ENCODE measurements around the gene KRT75. TPM values are rescaled to one million over a fixed set of nuclear protein-coding genes. Genes with fewer than 3 reads are reported as not detected.
"Not testable (repeated sequence)": the region's sequence is repeated elsewhere in the genome, so short reads cannot be mapped to it uniquely, and the experiment has no call there.

Gene KRT75
- total RNA-seq, 1 donor: not detected

DNA sequence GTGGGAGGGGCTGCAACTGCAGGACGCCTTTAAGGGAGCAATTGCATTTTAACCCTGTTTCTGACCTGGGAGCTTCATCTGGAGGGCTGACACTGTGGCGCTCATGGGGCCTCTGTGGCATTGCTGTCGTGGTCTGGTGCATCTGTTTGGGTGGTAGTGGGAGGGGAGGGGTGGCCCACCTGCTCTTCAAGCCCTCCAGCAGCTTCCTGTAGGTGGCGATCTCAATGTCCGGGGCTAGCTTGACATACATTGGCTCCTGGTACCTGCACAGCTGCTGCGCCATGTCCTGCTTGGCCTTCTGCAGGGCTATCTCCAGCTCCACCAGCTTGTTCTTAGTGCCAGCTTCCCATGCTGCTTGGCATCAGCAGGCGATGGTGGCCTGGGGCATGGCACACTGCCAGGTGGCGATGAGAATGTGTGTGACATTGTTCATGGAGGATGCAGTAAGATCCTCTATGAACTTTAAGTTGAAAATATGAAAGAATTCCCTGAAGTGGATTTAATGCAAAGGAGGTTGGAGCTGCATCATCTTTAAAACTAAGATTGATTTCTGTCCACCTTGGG lies 20.3 kb downstream of the KRT75 start:
- no peak for DNase-seq (ENCODE audit: low read depth)
- TF ChIP-seq, protein P1, sequence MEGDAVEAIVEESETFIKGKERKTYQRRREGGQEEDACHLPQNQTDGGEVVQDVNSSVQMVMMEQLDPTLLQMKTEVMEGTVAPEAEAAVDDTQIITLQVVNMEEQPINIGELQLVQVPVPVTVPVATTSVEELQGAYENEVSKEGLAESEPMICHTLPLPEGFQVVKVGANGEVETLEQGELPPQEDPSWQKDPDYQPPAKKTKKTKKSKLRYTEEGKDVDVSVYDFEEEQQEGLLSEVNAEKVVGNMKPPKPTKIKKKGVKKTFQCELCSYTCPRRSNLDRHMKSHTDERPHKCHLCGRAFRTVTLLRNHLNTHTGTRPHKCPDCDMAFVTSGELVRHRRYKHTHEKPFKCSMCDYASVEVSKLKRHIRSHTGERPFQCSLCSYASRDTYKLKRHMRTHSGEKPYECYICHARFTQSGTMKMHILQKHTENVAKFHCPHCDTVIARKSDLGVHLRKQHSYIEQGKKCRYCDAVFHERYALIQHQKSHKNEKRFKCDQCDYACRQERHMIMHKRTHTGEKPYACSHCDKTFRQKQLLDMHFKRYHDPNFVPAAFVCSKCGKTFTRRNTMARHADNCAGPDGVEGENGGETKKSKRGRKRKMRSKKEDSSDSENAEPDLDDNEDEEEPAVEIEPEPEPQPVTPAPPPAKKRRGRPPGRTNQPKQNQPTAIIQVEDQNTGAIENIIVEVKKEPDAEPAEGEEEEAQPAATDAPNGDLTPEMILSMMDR (IDR thresholded peaks at IDR 0.05; ENCODE audit: insufficient read depth, low read length): no peak
- no peak overlapping the region for H3K4me3 ChIP-seq (ENCODE audit: low read depth, low read length)

DNA sequence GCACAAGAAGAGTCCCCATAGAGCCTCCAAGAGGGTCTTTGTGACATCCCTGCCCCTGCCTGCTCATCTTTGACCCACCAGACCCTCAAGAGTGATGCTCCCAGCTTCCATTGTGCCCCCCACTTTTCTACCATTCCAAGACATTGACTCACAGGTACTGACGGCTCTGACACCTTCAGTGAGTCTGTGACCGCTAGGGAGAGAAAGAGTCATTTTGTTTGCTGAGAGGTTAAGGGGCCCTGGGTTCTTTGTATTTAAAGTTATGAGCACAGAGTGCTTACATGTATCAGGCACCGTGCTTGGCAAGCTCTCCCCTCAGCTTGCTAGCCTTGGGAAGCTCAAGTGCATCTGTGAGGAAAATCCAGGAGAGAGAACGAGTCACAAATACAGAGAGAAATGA lies 21.0 kb downstream of the KRT75 start:
- DNase-seq (ENCODE audit: low read depth): no peak
- no peak overlapping the region for H3K4me3 ChIP-seq (ENCODE audit: low read depth, low read length)
- TF ChIP-seq, protein P1 (IDR thresholded peaks at IDR 0.05; ENCODE audit: insufficient read depth, low read length): no peak

DNA sequence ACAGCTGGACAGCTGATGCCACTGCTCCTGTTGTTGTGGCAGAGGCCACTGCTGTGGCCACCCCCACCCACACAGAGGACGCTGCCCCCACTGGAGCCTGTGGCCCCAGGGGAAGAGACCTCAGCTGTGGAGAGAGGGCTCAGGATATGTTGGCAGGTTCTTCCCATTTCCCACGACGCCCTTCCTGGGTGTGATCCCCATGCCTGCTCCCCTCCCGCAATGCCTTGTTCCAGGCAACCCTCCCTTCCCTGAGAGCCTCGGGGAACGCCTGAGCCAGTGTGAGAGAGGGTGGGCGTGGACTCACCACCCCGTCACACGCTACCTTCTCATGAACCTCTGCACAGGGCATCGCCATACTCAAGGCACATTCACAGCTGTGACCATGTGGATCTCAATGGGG lies 22.4 kb downstream of the KRT75 start:
- TF ChIP-seq, protein P1 (IDR thresholded peaks at IDR 0.05; ENCODE audit: insufficient read depth, low read length): no peak
- DNase-seq (ENCODE audit: low read depth): no peak
- H3K4me3 ChIP-seq (ENCODE audit: low read depth, low read length): no peak overlapping the region

DNA sequence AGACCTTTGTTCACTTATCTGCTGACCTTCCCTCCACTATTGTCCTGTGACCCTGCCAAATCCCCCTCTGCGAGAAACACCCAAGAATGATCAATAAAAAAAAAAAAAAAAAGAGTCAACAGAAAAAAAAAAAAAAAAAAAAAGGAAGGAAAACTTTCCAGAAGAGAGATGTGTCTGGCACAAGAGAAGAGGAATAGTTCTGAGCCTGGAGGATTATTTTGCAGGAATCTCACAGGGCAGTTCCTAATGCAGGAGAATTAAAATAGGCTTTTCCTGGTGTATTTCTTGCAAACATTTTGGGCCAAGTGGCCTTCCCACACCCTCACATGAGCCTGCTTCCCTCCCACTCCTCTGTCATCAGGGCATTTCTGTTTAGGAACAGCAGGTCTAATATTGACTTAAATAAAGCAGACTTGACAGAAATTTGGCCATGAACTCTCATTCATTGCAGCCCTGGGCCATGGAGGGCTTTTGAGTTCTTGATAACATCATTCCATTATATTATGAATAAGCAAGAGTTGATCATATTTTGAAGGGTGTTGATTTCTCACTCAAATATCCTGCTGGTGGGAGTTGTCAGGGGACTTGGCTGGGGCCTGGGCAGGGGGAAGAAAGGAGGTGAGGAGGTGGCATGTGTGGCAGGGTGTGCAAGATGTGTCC lies 23.5 kb downstream of the KRT75 start:
- not testable (repeated sequence) for DNase-seq (ENCODE audit: low read depth); H3K4me3 ChIP-seq (ENCODE audit: low read depth, low read length)

DNA sequence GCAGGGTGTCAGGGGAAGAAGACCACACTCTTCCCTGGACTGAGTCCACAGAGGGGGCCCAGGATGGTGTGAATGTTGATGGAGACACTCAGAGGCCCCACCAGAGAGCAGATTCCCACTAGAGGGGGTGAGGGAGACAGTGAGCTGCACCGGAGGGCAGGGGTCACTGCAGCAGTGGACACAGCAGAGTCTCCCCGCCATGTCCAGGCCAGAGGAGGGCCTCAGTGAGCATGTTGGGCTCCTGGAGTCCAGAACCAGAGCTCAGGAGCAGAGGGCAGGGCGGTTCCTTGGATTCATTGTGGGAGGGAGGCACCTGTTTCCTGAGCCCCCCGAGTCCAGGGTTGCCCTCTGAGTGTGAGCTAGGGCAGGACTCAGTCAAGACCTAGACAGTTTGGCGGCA lies 26.3 kb downstream of the KRT75 start:
- TF ChIP-seq, protein P1 (IDR thresholded peaks at IDR 0.05; ENCODE audit: insufficient read depth, low read length): no peak
- DNase-seq (ENCODE audit: low read depth): no peak
- H3K4me3 ChIP-seq (ENCODE audit: low read depth, low read length): no peak overlapping the region

DNA sequence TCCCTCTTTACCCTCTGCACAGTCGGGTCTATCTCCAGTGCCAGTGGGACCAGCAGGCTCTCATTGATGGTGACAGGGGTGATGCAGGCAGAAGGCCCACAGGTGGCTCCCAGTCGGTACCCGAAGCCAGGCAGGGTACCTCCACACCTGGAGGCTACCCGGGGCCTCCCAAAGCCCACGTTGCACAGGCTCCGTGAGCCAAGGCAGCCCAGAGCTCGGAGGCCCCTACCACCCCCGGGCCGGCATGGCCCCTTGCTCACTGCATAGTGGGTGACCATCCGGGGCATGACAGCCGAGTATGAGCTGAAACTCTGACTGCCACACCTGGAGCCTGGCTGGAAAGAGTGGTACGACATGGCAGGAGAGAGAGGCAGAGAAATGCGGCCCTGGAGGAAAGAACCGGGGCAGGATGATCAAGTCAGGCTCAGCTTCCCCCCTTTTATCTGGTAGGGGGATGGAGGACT lies 28.2 kb downstream of the KRT75 start, which contains the start of gene KRT82:
KRT82 (minus strand) TSS at position 414 of the 464 bp plus-strand sequence; CDS start at position 356, 58 bp downstream.
- TF ChIP-seq, protein P1 (IDR thresholded peaks at IDR 0.05; ENCODE audit: insufficient read depth, low read length): no peak
- DNase-seq (ENCODE audit: low read depth): no peak
- H3K4me3 ChIP-seq (ENCODE audit: low read depth, low read length): no peak within 1 kb of the TSS

DNA sequence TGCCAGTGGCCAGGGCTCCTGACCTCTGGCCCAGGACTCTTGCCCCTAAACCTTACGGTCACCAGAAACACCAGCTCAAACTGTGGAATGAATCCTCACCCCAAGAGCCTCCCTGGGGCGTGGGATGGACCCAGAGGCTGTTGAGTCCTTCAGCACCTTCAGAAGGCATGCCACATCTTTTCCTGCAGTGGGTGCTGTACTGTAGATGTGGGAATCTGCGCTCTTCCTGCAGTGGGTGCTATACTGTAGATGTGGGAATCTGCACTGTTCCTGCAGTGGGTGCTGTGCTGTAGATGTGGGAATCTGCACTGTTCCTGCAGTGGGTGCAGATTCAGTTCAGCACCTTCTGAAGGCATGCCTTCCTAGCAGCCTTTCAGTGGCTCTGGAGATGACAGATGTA lies 29.2 kb downstream of the KRT75 start:
- H3K4me3 ChIP-seq (ENCODE audit: low read depth, low read length): no peak overlapping the region
- DNase-seq (ENCODE audit: low read depth): no peak
- TF ChIP-seq, protein P1 (IDR thresholded peaks at IDR 0.05; ENCODE audit: insufficient read depth, low read length): no peak
